HG02981 (cell line): ENCODE results near the gene APOL1.

ENCODE experiments used
- ATAC-seq: cut with Tn5 transposase; IDR thresholded peaks from one replicate; pipeline ENCODE4 v1.9.1; 2021; ENCODE audit warnings: mild to moderate bottlenecking, moderate library complexity; ENCODE audit not compliant: unreplicated experiment

Gene APOL1

GRCh38 chr22:36305813-36306212 lies 52.9 kb downstream of the APOL1 start:
- no peak for ATAC-seq

GRCh38 chr22:36306227-36306626 lies 53.3 kb downstream of the APOL1 start:
- no peak for ATAC-seq

GRCh38 chr22:36308880-36309279 lies 55.9 kb downstream of the APOL1 start:
- ATAC-seq = no peak

- ATAC-seq = no peak
These were observed 58.6 kb downstream of the APOL1 start for GRCh38 chr22:36311386-36312085.

- ATAC-seq = no peak
These were observed 62.4 kb downstream of the APOL1 start for GRCh38 chr22:36315325-36315724.

GRCh38 chr22:36316419-36316818 lies 63.5 kb downstream of the APOL1 start:
- no peak for ATAC-seq
